K562 (cell line): ENCODE measurements around the gene BCAN. TPM values are rescaled to one million over a fixed set of nuclear protein-coding genes. Genes with fewer than 3 reads are reported as not detected.

Experiments used
- AFF1 ChIP-seq, 2 experiments: fragments of 450-650 bp; IDR thresholded peaks; 2 replicates each; pipeline ENCODE4 v1.6.1; 2018; ENCODE audit warnings: mild to moderate bottlenecking in 2 of 2, low read depth in 1 of 2; ENCODE audit not compliant: partially characterized antibody in 2 of 2
- BRD9 ChIP-seq: fragments of 450-650 bp; IDR thresholded peaks from 2 replicates; pipeline ENCODE4 v1.6.1; 2018; ENCODE audit warnings: low read depth; ENCODE audit not compliant: partially characterized antibody
- E2F6 ChIP-seq, 2 experiments: IDR thresholded peaks; 2 replicates each; pipeline ENCODE4 v1.6.1; 2011; ENCODE audit warnings: borderline replicate concordance in 1 of 2, control low read depth in 1 of 2, low read depth in 1 of 2, low read length in 1 of 2, mild to moderate bottlenecking in 1 of 2, mixed read lengths in 1 of 2, moderate library complexity in 1 of 2; ENCODE audit not compliant: insufficient read depth in 1 of 2, insufficient read length in 1 of 2, poor library complexity in 1 of 2, severe bottlenecking in 1 of 2; ENCODE audit errors: extremely low read depth in 1 of 2
- HDAC1 ChIP-seq, 2 experiments: fragments of 450-650 bp; IDR thresholded peaks; 2 replicates each; pipeline ENCODE4 v1.6.1; 2016 to 2017; ENCODE audit warnings: inconsistent platforms in 1 of 2, mild to moderate bottlenecking in 1 of 2, moderate library complexity in 1 of 2
- LEF1 ChIP-seq: fragments of 450-650 bp; IDR thresholded peaks from 2 replicates; pipeline ENCODE4 v1.6.1; 2016; ENCODE audit warnings: mild to moderate bottlenecking
- MTA2 ChIP-seq: fragments of 450-650 bp; IDR thresholded peaks from 2 replicates; pipeline ENCODE4 v1.6.1; 2016; ENCODE audit warnings: low read depth
- PTBP1 ChIP-seq: fragments of 200-400 bp; formaldehyde crosslinking; IDR thresholded peaks from 2 replicates; pipeline ENCODE4 v1.6.1; 2017; ENCODE audit warnings: low read depth, low read length
- RB1 ChIP-seq: fragments of 450-650 bp; IDR thresholded peaks from 2 replicates; pipeline ENCODE4 v1.6.1; 2017; ENCODE audit warnings: low read depth, mild to moderate bottlenecking
- RHOXF2B ChIP-seq: fragments of 250-450 bp; sonication (Bioruptor Pico); conservative IDR thresholded peaks from 2 replicates; pipeline ENCODE4 v1.5.1; 2021
- ZBTB40 ChIP-seq, 2 experiments: fragments of 450-650 bp in 1 of 2; sonication (generic) in 1 of 2; formaldehyde crosslinking in 1 of 2; IDR thresholded peaks; 2 replicates each; pipeline versions ENCODE4 v1.7.1 to v1.9.0; 2016 to 2022; ENCODE audit warnings: inconsistent platforms in 1 of 2, mild to moderate bottlenecking in 1 of 2, missing genetic modification reagents in 1 of 2
- ZNF316 ChIP-seq: fragments of 450-650 bp; IDR thresholded peaks from 2 replicates; pipeline ENCODE4 v1.6.1; 2016
- polyA plus RNA-seq, 8 experiments: library from polyadenylated mRNA; depleted of rRNA in 4 of 8; stranded (reverse) in 5 of 8; unstranded in 3 of 8; fragments of >200 nt; fragmentation: Nextera tagmentation in 2 of 8; fragmentation: Illumina TruSeq in 1 of 8; extraction: Ambion mirVana in 2 of 8; extraction: Trizol in 1 of 8; gene quantifications; 2 replicates each; pipeline versions ENCODE4 v1.2.1 to v1.2.3, GENCODE V29; 2011 to 2014; ENCODE audit warnings: inconsistent platforms in 1 of 8, missing spikeins in 1 of 8
- total RNA-seq, 7 experiments: library from RNA; depleted of rRNA in 6 of 7; stranded (reverse); fragments of >200 nt in 6 of 7; fragmentation: Illumina TruSeq in 2 of 7; extraction: Trizol in 2 of 7; gene quantifications; 2 replicates each; pipeline versions ENCODE4 v1.2.1 to v1.2.3, GENCODE V29; 2011 to 2021; ENCODE audit warnings: low replicate concordance in 1 of 7

BCAN gene
- total and polyA plus RNA-seq, 9 of the 15 experiments (the other 6 are each of a cell fraction or from before 2014, with no cell fraction given) = 0.04 to 0.33 (median 0.14) TPM; not detected in 5

GRCh38 chr1:156692925-156693847, 51.3 kb downstream of the BCAN start (continued):
- TF ChIP-seq AFF1 (IDR thresholded peaks at IDR 0.05; ENCODE audit: low read depth in 1 of 2, partially characterized antibody in 2 of 2) = peak; percentile 37 to 42
- peak; percentile 54; the same call in 1 of the 2 replicates for TF ChIP-seq MTA2
- peak; percentile 69 for TF ChIP-seq PTBP1
- TF ChIP-seq LEF1 = peak; percentile 93; the same call in 1 of the 2 replicates
- TF ChIP-seq E2F6 (IDR thresholded peaks at IDR 0.05; ENCODE audit: borderline replicate concordance in 1 of 2, extremely low read depth in 1 of 2, insufficient read depth in 1 of 2, insufficient read length in 1 of 2, low read depth in 1 of 2, low read length in 1 of 2, poor library complexity in 1 of 2, severe bottlenecking in 1 of 2) = peak in 1 of 2 experiments; percentile 55
- peak; percentile 77 for TF ChIP-seq BRD9
- TF ChIP-seq ZBTB40 (IDR thresholded peaks at IDR 0.05) = peak; percentile 56; the same call in 1 of the 2 replicates
- no peak for TF ChIP-seq ZBTB40 (CRISPR knock-in tag; IDR thresholded peaks at IDR 0.05)
- TF ChIP-seq RHOXF2B (CRISPR knock-in tag) = no peak
- TF ChIP-seq RB1 = 0 out of 2 replicates have a peak, but pooled peaks have one; percentile 17
- peak; percentile 34; the same call in 1 of the 2 replicates for TF ChIP-seq ZNF316
- TF ChIP-seq HDAC1 (IDR thresholded peaks at IDR 0.05) = peak in 1 of 2 experiments; percentile 75; a peak in 1 of 4 replicates
